HG03139 (cell line): ENCODE results near the gene CFAP46.
"Not testable (repeated sequence)": the region's sequence is repeated elsewhere in the genome, so short reads cannot be mapped to it uniquely, and the experiment has no call there.

Source experiments
- ATAC-seq: cut with Tn5 transposase; IDR thresholded peaks from one replicate; pipeline ENCODE4 v1.9.1; 2021; ENCODE audit not compliant: unreplicated experiment

Gene CFAP46

GRCh38 chr10:132779549-132780294, 162.6 kb downstream of the CFAP46 start:
- ATAC-seq: no peak

GRCh38 chr10:132777441-132777840, 164.9 kb downstream of the CFAP46 start:
- ATAC-seq: no peak

GRCh38 chr10:132776821-132777220, 165.5 kb downstream of the CFAP46 start:
- no peak for ATAC-seq

GRCh38 chr10:132776186-132776585, 166.2 kb downstream of the CFAP46 start:
- no peak for ATAC-seq

GRCh38 chr10:132774902-132775863, 167.2 kb downstream of the CFAP46 start:
- no peak for ATAC-seq

- no peak for ATAC-seq
Observed at GRCh38 chr10:132774181-132774901, 168.0 kb downstream of the CFAP46 start.

- not testable (repeated sequence) for ATAC-seq
Observed at GRCh38 chr10:132772816-132773215, 169.6 kb downstream of the CFAP46 start.

- no peak for ATAC-seq
Observed at GRCh38 chr10:132770061-132771021, 172.0 kb downstream of the CFAP46 start.

- no peak for ATAC-seq
Observed at GRCh38 chr10:132768346-132769248, 173.8 kb downstream of the CFAP46 start.

GRCh38 chr10:132766291-132766690, 176.1 kb downstream of the CFAP46 start:
- no peak for ATAC-seq

- ATAC-seq: no peak
Observed at GRCh38 chr10:132765435-132765834, 176.9 kb downstream of the CFAP46 start.

GRCh38 chr10:132764108-132764507, 178.3 kb downstream of the CFAP46 start:
- no peak for ATAC-seq

GRCh38 chr10:132763545-132763944, 178.8 kb downstream of the CFAP46 start:
- ATAC-seq: no peak

GRCh38 chr10:132762267-132762666, 180.1 kb downstream of the CFAP46 start:
- no peak for ATAC-seq

GRCh38 chr10:132761395-132762060, 180.8 kb downstream of the CFAP46 start:
- ATAC-seq: no peak

- ATAC-seq: no peak
Observed at GRCh38 chr10:132758865-132759264, 183.5 kb downstream of the CFAP46 start.
